Stimulated activated CD4-positive, alpha-beta T cell treated with anti-CD3 and anti-CD28 coated beads, Interleukin-2, amount 100 ng/mL, for 24 hours (primary cell): ENCODE data around the gene HSD17B1.
"Not testable (repeated sequence)": the region's sequence is repeated elsewhere in the genome, so short reads cannot be mapped to it uniquely, and the experiment has no call there.

Experiments
- DNase-seq, 2 donors: peaks; one replicate each; pipeline ENCODE4 v3.0.0-alpha.2; 2020

Gene HSD17B1

DNA sequence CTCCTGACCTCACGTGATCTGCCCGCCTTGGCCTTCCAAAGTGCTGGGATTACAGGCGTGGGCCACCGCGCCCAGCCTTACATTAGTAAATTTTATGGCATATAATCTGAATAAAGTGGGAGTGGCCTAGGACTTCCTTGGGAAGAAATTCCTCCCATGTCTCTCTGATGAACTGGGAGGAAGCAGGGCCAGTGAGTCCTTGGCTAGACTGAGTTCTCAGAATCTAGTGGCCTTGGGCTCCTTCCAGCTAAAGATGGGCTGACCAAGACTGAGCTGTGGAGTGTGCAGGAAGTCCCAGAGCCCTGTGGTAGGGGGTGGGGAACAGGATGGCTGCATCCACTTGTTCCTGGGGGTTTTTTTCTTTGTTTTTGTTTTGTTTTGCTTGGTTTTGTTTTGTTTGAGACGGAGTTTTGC lies 26.7 kb upstream of the HSD17B1 start:
- DNase-seq = no peak

DNA sequence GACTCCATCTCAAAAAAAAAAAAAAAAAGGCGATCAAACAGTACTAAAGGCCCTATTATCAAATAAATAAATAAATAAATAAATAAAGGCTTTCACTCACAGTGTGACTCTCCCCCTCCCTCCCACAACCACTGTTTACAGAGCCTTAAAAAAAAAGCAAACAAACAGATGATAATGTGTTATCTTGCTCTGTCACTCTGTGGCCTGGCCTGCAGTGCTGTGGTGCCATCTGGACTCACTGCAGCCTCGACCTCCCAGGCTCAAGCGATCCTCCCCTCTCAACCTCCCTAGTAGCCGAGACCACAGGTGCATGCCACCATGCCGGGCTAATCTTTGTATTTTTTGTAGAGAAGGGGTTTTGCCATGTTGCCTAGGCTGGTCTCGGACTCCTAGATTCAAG lies 24.8 kb upstream of the HSD17B1 start:
- no peak for DNase-seq

DNA sequence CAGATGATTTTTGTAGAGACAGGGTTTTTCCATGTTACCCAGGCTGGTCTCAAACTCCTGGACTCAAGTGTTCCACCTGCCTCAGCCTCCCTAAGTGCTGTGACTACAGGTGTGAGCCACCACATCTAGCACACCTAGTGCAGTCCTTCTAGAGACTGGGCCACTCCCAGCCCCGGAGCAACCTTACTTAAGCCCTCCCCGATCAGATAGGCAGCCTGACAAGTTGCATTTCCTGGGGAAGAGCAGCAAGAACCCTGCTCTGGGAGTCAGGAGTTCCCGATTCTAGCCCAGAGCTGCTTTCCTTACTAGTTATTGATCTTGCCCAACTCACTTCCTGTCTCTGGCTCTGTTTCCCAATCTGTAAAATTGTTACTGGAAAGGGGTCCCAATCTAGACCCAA lies 23.7 kb upstream of the HSD17B1 start:
- DNase-seq = no peak

DNA sequence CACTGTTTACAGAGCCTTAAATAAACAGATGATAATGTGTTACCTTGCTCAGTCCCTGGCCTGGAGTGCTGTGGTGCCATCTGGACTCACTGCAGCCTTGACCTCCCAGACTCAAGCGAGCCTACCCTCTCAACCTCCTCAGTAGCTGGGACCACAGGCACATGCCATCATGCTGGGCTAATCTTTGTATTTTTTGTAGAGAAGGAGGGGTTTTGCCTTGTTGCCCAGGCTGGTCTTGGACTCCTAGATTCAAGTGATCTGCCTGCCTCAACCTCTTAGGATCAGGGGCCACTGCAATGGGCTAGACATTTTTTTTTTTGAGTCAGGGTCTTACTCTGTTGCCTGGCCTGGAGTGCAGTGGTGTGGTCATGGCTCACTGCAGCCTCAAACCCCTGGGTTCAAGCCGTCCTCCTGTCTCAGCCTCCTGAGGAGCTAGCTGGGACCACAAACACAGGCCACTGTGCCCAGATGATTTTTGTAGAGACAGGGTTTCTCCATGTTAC lies 21.7 kb upstream of the HSD17B1 start:
- DNase-seq = no peak

DNA sequence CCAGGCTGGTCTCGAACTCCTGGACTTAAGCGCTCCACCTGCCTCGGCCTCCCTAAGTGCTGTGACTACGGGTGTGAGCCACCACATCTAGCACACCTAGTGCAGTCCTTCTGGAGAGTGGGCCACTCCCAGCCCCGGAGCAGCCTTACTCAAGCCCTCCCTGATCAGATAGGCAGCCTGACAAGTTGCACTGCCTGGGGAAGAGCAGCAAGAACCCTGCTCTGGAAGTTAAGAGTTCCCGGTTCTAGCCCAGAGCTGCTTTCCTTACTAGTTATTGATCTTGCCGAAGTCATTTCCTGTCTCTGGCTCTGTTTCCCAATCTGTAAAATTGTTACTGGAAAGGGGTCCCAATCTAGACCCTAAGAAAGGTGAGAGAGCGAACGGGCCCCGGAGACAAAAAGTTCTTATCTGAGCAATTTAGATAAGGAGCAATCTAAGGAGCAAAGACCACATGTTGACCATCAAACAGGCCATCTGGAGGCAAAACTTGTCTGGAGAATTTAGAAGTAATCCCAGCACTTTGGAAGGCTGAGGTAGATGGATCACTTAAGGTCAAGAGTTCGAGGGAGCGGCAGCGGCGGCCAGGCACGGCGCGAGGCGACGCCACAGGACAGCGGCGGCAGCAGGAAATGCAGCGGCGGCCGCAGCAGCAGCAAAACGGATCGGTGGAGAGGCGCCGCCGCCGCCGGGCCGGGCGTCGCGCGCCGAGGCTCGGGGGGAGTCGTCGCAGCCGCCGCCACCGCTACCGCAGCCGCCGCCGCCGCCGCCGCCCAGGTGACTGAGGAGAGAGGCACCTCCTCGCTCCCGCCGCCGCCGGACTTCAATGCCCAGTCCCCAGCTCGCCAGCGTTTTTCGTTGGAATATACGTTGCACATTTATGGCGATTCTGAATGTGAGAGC lies 21.0 kb upstream of the HSD17B1 start:
- DNase-seq = peak; percentile 58 to 60

DNA sequence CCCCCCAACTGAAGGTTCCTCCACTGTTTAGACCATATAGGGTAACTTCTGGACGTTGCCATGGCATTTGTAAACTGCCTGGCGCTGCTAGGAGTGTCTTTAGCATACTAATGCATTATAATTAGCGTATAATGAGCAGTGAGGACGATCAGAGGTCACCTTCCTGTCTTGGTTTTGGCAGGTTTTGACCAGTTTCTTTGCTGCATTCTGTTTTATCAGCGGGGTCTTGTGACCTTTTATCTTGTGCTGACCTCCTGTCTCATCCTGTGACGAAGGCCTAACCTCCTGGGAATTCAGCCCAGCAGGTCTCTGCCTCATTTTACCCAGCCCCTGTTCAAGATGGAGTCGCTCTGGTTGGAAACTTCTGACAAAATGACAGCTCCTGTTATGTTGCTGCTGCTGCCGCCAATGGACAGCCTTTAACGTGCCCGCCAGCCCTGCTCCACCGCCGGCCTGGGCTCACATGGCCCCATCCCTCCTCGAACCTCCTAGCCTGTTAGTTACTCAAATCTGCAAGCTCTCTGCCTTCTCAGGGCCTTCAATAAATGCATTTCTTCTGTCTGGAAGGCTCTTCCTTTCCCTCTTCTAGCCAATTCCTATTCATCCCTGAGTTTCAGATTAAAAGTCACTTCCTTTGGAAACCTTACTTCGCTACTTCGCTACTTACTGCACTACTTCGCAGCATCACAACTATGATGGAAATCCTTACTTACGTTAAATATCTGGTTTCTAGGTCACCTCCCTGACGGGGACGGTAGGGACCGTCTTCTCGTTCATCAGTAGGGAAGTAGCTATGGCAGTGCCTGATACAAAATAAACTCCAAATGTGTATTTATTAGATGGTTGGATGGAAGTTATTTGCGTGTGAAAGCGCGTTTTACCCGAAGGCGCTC lies 17.3 kb upstream of the HSD17B1 start:
- DNase-seq = no peak

DNA sequence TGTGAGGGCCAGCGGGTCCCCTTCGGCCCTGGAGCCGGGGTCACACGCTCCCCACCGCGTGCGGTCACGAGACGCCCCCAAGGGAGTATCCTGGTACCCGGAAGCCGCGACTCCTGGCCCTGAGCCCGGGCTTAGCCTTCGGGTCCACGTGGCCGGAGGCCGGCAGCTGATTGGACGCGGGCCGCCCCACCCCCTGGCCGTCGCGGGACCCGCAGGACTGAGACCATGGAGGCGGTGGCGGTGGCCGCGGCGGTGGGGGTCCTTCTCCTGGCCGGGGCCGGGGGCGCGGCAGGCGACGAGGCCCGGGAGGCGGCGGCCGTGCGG lies 16.7 kb upstream of the HSD17B1 start, which contains the start of gene NAGLU:
Gene NAGLU, plus strand, starts transcription at position 194 of the 324 bp plus-strand sequence. Its CDS starts 32 bp downstream, at position 226.
- DNase-seq = peak; percentile 85 to 92

DNA sequence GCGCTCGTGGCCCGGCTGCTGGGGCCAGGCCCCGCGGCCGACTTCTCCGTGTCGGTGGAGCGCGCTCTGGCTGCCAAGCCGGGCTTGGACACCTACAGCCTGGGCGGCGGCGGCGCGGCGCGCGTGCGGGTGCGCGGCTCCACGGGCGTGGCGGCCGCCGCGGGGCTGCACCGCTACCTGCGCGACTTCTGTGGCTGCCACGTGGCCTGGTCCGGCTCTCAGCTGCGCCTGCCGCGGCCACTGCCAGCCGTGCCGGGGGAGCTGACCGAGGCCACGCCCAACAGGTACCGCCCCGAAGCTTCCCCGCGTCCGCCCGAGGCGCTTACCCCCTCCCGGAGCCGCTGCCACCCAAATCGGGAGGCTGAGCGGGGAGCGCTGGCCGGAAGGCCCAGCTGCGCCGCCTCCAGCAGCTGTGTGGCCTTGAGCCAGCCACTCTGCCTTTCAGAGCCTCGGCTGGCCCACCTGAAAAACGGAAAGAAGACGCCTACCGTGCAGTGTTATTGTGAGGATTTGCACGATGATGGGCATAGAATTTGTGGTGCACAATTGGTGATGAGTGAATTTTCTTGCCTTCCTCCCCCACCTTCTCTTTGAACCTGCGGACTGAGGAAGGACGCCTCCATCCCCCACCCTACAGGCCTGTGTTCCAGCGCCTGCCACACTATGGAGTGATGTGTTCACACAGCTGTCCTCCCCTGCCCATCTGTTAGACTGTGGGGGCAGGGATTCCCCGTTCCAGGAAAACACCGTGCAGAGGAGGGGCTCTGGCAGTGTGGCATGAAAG lies 16.2 kb upstream of the HSD17B1 start:
- DNase-seq = peak; percentile 76 to 86

DNA sequence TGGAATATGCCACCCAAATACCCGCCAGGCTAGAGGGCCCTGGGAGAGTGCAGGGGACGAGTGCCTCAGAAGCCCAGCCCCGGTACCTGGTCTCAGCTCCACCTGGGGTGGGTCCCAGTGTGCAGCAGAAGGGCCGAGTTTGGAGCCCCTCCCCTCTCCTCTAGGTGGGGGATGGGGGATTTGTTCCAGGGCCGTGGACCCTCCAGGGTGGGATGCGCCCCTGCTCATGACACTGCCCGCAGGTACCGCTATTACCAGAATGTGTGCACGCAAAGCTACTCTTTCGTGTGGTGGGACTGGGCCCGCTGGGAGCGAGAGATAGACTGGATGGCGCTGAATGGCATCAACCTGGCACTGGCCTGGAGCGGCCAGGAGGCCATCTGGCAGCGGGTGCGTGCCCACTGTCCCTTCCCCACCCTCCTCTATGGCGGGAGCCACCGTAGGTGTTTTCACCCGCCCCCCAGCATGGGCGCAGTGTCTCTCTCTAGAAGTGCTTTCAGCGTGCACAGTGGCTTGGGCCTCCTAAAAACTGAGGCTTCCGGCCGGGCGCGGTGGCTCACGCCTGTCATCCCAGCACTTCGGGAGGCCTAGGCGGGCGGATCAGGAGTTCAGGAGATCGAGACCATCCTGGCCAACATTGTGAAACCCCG lies 15.4 kb upstream of the HSD17B1 start:
- DNase-seq = no peak

DNA sequence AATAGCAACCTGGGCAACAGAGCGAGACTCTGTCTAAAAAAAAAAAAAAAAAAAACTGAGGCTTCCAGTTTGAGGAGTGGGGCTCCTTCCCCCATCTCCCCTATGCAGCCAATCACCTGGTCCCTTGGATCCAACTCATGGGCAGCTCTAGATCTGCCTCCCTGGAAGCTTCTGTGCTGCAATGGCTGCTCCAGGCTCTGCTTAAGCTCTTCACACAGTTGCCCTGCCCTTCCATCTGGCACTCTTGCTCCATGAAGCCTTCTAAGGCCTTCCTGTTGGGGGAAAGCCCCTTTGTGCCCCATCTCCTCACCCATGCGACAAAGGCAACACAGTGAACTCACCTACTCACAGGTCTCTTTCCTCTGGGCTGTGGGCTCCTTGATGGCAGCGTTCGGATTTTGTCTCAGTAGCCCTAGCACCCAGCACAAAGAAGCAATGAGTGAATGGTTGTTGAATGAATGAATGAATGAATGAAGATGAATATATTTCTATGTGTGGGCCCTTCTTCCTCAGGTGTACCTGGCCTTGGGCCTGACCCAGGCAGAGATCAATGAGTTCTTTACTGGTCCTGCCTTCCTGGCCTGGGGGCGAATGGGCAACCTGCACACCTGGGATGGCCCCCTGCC lies 14.8 kb upstream of the HSD17B1 start:
- no peak for DNase-seq

DNA sequence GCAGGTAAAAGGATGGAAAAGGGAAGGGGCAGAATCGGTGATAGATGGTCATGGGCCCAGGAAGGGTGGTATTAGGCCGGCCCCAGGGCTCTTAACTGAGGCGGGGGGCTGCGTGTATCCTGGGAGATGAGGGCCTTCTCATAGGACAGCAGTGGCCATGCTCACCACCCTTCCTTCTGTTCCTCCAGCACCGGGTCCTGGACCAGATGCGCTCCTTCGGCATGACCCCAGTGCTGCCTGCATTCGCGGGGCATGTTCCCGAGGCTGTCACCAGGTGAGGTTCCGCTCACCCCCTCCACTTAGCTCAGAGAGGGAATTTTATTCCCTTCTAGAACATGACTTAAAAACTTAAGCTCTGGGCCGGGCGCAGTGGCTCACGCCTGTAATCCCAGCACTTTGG lies 14.2 kb upstream of the HSD17B1 start:
- DNase-seq = no peak

DNA sequence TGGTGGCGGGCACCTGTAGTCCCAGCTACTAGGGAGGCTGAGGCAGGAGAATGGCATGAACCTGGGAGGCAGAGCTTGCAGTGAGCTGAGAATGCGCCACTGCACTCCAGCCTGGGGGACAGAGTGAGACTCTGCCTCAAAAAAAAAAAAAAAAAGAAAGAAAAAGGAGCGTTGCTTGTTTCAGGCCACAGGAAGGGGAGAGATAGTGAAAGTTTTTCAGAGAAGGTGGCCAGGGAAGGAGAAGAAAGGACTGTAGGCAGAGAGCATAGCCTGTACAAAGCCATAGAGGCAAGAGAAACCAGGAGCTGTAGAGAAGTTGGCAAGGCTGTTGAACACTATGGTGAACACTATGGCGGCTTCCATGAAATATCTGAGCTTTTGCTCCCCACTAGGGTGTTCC lies 12.2 kb upstream of the HSD17B1 start:
- DNase-seq = not testable (repeated sequence)

DNA sequence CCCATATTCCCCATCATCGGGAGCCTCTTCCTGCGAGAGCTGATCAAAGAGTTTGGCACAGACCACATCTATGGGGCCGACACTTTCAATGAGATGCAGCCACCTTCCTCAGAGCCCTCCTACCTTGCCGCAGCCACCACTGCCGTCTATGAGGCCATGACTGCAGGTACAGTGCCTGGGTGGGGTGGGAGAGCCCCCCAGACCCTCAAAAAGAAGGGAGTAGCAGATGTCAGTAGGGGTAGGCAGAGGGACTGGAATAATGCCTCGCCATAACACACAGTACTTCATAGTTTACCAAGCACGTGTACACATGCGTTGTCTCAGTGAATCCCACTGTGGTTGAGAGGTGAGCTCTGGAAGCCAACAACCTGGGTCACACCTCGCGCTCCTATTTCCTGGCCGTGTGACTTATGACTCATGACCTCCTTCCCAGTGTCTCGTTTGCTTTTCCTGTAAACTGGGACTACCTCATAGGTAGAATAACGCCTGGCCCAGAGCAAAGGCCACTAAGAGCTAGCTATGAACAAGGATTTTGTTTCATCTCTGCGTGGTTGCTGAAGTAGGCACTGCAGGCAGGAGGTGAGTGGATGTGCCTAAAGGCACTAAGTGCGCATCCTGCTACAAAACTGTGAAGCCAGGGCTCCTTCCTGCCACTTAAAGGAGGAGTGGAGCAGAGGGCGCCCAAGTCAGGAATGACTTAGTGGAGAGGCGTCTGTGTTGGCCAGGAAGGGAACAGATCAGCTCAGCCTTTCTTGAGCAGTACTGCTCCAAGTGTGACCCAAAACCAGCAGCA lies 11.5 kb upstream of the HSD17B1 start:
- no peak for DNase-seq

DNA sequence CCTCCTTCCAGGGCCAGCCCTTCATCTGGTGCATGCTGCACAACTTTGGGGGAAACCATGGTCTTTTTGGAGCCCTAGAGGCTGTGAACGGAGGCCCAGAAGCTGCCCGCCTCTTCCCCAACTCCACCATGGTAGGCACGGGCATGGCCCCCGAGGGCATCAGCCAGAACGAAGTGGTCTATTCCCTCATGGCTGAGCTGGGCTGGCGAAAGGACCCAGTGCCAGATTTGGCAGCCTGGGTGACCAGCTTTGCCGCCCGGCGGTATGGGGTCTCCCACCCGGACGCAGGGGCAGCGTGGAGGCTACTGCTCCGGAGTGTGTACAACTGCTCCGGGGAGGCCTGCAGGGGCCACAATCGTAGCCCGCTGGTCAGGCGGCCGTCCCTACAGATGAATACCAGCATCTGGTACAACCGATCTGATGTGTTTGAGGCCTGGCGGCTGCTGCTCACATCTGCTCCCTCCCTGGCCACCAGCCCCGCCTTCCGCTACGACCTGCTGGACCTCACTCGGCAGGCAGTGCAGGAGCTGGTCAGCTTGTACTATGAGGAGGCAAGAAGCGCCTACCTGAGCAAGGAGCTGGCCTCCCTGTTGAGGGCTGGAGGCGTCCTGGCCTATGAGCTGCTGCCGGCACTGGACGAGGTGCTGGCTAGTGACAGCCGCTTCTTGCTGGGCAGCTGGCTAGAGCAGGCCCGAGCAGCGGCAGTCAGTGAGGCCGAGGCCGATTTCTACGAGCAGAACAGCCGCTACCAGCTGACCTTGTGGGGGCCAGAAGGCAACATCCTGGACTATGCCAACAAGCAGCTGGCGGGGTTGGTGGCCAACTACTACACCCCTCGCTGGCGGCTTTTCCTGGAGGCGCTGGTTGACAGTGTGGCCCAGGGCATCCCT lies 9.3 kb upstream of the HSD17B1 start:
- DNase-seq = no peak

DNA sequence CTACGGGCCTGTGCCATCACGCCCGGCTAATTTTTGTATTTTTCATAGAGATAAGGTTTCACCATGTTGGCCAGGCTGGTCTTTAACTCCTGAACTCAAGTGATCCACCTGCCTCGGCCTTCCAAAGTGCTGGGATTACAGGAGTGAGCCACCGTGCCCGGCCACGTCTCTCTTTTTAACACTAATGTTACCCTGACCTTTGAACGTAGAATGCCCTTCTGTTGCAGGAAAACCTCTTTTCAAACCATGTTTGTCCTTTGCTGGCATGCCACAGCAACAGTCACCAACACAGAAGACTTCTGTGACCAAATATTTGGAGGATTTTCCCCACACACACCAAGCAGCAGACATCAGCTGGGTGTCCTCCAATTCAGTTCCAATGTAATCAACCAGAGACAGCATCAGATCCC lies 7.8 kb upstream of the HSD17B1 start:
- DNase-seq = no peak

DNA sequence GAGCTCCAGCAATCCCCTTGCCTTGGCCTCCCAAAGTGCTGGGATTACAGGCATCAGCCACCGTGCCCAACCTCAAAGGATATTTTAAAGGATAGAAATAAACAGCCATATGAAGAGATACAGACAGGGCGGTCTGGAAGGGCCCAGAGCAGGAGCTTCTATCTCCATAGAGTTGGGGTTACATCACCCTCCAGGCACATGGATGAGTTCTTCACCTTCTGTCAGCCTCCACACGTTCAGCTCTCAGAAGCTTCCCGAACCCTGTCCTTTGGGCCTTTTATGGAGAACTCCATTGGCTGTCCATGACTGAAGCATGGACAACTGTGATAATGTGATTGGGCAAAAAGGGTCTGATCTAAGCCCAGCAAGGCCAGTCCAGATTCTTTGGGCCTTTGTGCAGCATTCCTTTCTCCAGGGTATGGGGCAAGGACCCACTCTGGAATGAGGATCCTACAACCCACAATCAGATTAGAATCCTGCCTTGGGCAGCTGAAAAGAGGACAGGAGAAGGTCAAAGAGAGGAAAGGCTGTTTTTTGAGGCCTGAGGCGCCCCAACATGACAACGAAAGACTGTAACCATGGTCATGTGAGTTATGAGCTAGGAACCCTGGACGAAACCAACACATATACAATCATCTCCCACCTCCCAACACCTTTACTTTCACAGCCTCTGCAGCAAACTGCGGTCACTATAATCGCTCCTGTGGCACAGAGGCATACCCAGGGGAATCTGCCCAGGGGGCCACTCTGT lies 6.8 kb upstream of the HSD17B1 start:
- not testable (repeated sequence) for DNase-seq

DNA sequence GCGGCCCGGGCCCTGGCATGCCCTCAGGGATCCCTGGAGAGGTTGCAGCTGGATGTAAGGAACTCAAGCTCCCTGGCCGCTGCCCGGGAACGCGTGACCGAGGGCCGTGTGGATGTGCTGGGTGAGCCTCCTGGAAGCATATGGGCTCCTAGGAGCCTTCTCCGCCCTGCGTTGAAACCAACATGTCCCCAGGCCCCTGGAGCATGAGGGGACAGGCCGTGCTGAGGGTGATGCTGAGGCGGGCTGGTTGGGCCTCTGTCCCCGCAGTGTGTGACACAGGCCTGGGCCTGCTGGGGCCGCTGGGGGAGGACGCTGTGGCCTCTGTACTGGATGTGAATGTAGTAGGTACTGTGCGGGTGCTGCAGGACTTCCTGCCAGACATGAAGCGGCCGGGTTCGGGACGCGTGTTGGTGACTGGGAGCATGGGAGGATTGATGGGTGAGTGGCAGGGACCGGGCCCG lies 5.7 kb upstream of the HSD17B1 start:
- DNase-seq = no peak

DNA sequence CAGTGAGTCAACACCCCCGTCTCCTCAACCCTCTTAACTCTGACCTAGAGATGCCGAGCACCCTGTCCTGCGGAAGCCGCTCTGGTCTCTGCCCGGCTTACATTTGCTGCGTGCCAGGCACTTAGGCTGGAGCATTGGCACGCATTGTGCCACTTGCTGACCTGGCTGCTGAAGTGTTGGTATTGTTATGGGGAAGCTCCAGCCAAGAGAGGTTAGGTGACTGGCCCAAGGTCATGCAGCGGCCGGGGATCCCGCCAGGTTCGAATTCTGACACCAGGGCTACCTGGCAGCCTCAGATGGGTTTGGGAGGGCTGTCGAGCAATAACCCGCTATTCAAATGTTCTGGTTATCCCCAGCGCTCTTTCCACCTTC lies 5.0 kb upstream of the HSD17B1 start:
- DNase-seq = no peak
